Measurements from ENCODE around the gene CENPN. TPM values are rescaled to one million over a fixed set of nuclear protein-coding genes. Genes with fewer than 3 reads are reported as not detected.

The CENPN gene
- total RNA-seq, 1 donor from 2014 or later = 5.0 TPM

DNA sequence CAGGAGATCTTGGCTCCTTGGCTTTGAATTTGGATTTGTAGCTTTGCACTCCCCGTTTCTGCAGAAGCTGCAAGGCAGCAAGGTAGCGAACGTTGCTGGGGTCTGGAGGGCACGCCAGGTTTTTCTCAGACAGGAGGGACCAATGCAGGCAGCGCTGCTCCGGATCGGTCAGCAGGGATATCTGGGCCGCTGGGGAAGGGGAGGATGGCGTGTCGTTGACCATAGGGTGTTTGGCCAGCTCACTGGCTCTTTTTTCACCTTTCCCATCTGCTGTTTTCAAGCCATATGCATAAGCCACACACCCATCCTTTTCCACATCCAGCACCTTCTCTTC is 54.3 kb downstream of the CENPN start:
- no peak for ATAC-seq
- no peaks in the 10 kb centered on the region for H3K36me3 ChIP-seq
- TF ChIP-seq, protein P1, sequence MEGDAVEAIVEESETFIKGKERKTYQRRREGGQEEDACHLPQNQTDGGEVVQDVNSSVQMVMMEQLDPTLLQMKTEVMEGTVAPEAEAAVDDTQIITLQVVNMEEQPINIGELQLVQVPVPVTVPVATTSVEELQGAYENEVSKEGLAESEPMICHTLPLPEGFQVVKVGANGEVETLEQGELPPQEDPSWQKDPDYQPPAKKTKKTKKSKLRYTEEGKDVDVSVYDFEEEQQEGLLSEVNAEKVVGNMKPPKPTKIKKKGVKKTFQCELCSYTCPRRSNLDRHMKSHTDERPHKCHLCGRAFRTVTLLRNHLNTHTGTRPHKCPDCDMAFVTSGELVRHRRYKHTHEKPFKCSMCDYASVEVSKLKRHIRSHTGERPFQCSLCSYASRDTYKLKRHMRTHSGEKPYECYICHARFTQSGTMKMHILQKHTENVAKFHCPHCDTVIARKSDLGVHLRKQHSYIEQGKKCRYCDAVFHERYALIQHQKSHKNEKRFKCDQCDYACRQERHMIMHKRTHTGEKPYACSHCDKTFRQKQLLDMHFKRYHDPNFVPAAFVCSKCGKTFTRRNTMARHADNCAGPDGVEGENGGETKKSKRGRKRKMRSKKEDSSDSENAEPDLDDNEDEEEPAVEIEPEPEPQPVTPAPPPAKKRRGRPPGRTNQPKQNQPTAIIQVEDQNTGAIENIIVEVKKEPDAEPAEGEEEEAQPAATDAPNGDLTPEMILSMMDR (IDR thresholded peaks at IDR 0.05) = no peak
- H3K9me3 ChIP-seq = no peaks in the 10 kb centered on the region
- DNase-seq = no peak
- no peak overlapping the region for H3K4me3 ChIP-seq
- intact Hi-C loops (cut with DNase I) = no loop called here
- H3K4me1 ChIP-seq = no peaks in the 10 kb centered on the region
- H3K27ac ChIP-seq = no peak overlapping the region
- H3K27me3 ChIP-seq (ENCODE audit: low read depth) = no peaks in the 10 kb centered on the region

DNA sequence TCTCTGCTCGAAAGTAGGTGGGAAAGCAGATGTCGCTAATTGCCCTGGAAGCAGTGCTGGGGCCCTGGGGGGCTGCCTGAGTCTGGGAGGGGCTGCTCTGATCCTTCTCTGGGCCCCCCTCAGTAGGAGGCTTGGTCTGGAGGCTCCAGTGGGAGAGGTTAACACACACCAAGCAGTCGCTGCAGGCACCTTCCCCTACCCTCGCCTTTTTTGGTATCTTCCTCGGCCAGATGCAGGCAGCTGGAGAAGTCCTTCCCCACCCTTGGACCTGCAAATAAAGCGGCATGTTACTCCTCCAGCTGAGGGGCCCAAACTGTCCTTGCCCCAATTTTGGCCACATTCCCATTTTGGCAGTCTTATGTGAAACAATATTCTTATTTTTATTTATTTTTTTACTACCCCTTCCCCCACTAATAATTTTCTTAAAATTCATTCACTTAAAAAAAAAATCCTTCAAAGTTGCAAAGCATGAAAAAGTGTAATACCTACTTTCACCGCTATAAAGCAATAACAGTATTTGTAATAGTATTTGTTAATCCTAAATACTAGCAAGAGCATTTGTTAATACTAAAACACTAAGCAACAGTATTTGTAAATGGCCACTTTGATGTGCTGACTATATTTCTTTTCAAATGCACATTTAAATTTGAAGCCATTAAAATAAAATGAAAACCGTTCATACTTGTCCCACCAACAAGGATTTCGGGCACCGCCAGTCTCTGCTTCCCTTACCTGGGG is 55.0 kb downstream of the CENPN start:
- no peaks in the 10 kb centered on the region for H3K27me3 ChIP-seq (ENCODE audit: low read depth)
- no peaks in the 10 kb centered on the region for H3K9me3 ChIP-seq
- H3K27ac ChIP-seq = no peak overlapping the region
- TF ChIP-seq, protein P1 (IDR thresholded peaks at IDR 0.05) = no peak
- no peak for DNase-seq
- H3K36me3 ChIP-seq = no peaks in the 10 kb centered on the region
- no peak for ATAC-seq
- no peaks in the 10 kb centered on the region for H3K4me1 ChIP-seq
- intact Hi-C loops (cut with DNase I) = no loop called here
- H3K4me3 ChIP-seq = no peak overlapping the region

DNA sequence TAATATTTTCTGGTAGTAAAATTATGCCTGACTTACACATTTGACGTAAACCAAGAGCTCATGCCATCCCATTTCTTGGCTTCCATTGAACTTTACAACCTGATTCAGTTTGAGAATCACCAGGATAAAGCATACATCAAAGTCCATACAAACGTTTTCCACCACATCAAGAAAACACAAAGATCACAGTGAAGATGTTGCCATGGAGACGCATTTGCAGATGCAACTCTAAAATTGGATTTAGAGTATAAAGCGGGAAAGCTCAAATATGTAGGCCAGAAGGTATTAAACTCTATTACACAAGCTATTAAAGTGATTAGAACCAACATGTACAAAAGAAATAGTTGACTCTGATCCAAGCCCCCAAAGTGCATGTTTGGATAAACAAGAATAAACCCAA is 59.7 kb downstream of the CENPN start:
- no peak overlapping the region for H3K4me3 ChIP-seq
- H3K4me1 ChIP-seq = no peaks in the 10 kb centered on the region
- no peak overlapping the region for H3K27ac ChIP-seq
- H3K9me3 ChIP-seq = no peaks in the 10 kb centered on the region
- H3K27me3 ChIP-seq (ENCODE audit: low read depth) = no peaks in the 10 kb centered on the region
- TF ChIP-seq, protein P1 (IDR thresholded peaks at IDR 0.05) = no peak
- intact Hi-C loops (cut with DNase I) = no loop called here
- DNase-seq (no peak), ATAC-seq (no peak)
- H3K36me3 ChIP-seq = no peaks in the 10 kb centered on the region

DNA sequence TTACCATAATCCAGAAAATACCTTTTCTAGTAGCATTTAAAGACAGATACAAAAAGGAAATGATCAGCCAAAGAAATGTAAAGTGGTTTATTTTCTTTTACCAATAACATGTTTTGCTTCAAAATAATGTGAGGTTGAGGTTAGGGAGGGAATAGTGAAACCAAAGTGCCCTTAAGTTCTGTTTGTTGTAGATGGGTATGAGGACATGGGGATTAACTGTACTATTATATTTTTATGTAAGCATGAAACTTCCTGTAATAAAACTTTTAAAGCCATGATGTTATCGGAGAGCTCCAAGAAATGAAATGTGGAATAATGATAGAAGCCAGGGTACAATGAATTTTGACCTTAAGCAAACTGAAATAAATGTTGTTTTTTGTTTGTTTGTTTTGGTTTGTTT is 60.2 kb downstream of the CENPN start:
- H3K27ac ChIP-seq = no peak overlapping the region
- H3K4me3 ChIP-seq = no peak overlapping the region
- no peaks in the 10 kb centered on the region for H3K4me1 ChIP-seq
- ATAC-seq = no peak
- intact Hi-C loops (cut with DNase I) = no loop called here
- no peak for DNase-seq
- no peaks in the 10 kb centered on the region for H3K27me3 ChIP-seq (ENCODE audit: low read depth)
- no peaks in the 10 kb centered on the region for H3K9me3 ChIP-seq
- TF ChIP-seq, protein P1 (IDR thresholded peaks at IDR 0.05) = no peak
- no peaks in the 10 kb centered on the region for H3K36me3 ChIP-seq

DNA sequence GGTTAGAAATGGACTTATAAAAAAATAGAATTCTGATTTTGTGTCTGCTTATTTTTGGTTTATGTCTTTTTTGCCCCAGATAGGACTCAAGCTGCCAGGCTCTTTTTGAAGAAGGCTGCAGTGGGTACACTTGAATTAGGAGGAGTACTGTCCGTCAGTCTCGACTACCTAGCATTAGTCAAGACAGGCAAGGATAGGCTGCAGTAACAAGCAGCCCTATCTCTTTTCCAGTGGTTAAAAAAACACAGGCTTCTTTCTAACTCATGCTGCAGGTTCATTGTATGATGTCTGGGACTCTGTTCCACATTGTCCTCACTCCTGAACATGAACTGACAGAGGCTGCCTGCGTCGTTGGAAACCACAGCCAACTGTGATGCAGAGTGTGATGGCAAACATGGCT is 62.0 kb downstream of the CENPN start:
- Histone ChIP-seq H3K27me3 (ENCODE audit: low read depth) (no peaks in the 10 kb centered on the region), H3K27ac (no peak overlapping the region), H3K4me1 (no peaks in the 10 kb centered on the region), H3K36me3 (no peaks in the 10 kb centered on the region), H3K9me3 (no peaks in the 10 kb centered on the region), H3K4me3 (no peak overlapping the region)
- ATAC-seq (no peak), DNase-seq (no peak)
- TF ChIP-seq, protein P1 (IDR thresholded peaks at IDR 0.05) = no peak
- intact Hi-C loops (cut with DNase I) = no loop called here

Data from lower lobe of right lung (tissue), 2 donors.